GM18870 (cell line): ENCODE data around the gene FAM170A.
A peak's percentile ranks its signal among the peaks of the same experiment; 100 is the strongest.

Experiments used
- ATAC-seq: cut with Tn5 transposase; IDR thresholded peaks from one replicate; pipeline ENCODE4 v1.9.1; 2021; ENCODE audit warnings: moderate library complexity; ENCODE audit not compliant: unreplicated experiment

FAM170A gene, protein sequence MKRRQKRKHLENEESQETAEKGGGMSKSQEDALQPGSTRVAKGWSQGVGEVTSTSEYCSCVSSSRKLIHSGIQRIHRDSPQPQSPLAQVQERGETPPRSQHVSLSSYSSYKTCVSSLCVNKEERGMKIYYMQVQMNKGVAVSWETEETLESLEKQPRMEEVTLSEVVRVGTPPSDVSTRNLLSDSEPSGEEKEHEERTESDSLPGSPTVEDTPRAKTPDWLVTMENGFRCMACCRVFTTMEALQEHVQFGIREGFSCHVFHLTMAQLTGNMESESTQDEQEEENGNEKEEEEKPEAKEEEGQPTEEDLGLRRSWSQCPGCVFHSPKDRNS

GRCh38 chr5:119629339-119629738 is at the start of gene FAM170A:
Gene FAM170A, plus strand, starts transcription at chr5:119629558. Its CDS starts 211 bp downstream, at chr5:119629769.
- no peak for ATAC-seq

DNA sequence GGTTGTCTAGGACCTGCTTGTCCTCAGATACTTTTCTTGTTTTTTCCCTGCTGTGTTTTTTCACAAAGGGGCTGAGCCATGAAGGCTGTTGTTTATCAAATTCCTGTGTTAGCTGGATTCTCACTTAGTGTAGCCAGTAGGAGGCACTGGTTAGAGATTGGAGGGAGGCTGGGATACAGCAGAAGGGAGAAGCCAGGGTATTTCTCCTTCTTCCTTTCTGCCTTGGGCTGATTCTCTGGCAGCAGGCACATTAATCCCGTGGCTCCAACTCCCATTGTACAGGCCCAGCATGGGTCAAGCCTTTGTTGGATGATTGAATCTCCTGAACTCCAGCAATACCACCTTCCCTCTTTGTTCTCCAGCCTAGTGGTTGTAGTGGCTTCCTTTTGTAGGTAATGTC is 46.4 kb upstream of the FAM170A start:
- no peak for ATAC-seq

- peak; percentile 94 for ATAC-seq
Observed at GRCh38 chr5:119583684-119584083, 45.7 kb upstream of the FAM170A start.

- ATAC-seq: no peak
Observed at GRCh38 chr5:119596046-119596445, 33.3 kb upstream of the FAM170A start.

GRCh38 chr5:119597728-119598298 is 31.5 kb upstream of the FAM170A start:
- ATAC-seq: peak; percentile 88

- no peak for ATAC-seq
Observed at GRCh38 chr5:119613937-119614336, 15.4 kb upstream of the FAM170A start.

- no peak for ATAC-seq
Observed at GRCh38 chr5:119614838-119615237, 14.5 kb upstream of the FAM170A start.

GRCh38 chr5:119626086-119626485 is 3.3 kb upstream of the FAM170A start:
- ATAC-seq: no peak

GRCh38 chr5:119630752-119631440 is 1.5 kb downstream of the FAM170A start:
- ATAC-seq: no peak

DNA sequence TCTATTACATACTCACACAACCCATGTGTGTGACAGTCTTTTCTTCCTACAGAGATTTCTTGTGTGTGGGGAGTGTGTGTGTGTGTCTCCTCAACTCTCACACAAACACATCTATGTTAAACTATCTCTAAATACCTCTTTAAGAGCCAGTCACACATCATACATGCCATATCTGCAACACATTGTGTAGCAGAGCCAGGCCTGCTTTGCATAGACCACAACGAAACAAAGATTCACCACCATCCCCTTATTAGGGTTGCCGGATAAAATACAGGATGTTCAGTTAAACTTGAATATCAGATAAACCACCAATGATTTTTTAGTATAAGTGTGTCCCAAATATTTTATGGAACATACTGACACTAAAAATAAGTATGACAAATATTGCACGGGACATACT is 2.3 kb downstream of the FAM170A start:
- no peak for ATAC-seq

- ATAC-seq: no peak
Observed at GRCh38 chr5:119651486-119651885, 22.1 kb downstream of the FAM170A start.

DNA sequence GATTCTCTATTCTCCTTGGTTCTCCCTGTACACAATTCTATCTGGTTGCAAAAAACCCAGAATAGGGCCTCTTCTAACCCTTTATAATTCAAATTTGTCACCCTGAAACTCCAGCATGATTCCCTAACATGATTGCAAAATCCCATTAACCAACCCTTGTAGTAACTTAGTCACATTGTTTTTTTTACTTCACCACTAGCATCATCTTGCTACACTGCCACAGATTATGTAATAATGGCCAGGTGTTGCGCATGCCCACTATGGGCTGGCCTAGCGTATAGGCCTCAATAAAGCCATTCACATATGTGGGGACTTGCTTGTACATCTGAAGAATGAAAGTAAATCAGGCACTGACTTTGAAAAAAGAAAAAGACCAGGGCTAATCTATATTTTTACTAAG is 25.7 kb downstream of the FAM170A start:
- no peak for ATAC-seq

DNA sequence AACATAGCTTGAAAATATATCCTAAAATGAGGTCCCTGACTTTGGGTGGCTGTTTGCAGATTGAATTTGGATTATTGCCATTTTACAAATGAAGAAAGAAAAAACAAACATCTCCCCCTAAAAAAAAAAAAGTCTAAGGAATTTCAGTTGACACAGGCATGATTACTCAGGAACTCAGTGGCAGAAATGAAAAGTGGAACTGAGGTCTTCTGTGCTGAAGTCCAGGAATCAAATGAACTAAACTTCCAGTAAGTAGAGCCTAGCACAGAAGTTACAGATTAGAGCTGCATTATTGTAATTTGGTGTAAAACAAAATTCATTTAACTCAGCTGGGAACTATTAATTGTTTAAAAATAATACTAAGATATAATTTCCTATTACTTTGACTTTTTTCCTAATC is 26.7 kb downstream of the FAM170A start:
- ATAC-seq: no peak

DNA sequence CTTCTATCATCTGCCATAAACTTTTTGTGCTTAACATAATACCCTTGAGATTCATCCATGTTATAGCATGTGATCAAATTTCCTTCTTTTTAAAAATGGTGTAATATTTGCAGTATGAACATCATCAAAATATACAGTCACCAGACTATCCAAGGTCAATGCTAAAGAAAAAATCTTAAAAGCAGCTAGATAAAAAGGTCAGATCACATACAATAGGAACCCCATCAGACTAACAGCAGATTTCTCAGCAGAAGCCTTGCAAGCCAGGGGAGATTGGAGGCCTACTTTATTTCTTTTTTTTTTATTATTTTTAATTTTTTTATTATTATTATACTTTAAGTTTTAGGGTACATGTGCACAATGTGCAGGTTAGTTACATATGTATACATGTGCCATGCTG is 37.2 kb downstream of the FAM170A start:
- ATAC-seq: no peak

DNA sequence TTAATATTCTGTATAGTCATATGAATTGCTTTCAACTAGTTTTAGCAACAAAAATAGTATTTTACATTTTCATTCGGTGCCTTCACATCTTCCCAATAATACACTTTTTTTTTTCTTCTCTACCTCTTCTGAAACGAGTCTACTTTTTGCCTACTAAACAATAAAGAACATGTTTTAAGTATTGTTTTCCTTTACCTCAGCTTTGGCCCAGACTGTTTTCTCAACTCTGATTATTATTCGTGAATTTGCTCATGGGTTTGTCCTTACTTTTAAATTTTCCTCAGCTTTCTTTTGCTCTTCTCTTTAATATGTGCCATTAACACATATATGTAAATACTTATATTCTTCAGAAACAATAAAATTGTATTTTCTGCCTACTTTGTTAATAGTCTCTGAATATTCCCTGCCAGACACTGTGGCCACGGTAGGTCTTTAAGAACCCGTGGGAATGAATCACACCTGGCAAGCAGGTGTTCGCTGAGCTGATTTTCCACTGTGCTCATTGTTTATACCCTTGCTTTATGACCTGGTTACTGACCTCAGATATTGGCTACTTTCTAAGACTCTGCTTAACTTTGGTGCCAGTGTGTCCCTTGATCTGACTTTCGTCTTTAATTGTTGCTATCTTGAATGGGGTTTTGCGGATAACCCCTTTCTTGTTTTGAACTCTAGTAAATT is 49.1 kb downstream of the FAM170A start:
- no peak for ATAC-seq

DNA sequence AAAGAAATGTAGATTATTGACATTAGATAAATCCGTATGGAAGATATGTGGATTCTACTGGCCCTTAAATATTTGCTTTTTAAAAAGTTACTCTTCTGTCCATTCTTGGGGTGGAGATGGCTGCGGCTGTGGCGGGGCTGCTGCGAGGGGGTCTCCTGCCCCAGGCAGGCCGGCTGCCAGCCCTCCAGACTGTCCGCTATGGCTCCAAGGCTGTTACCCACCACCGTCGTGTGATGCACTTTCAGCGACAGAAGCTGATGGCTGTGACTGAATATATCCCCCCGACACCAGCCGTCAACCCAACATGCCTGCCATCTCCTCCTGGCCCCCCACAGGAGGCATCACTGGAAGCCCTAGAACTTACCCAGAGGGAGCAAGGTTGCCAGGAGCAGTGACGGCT is 50.7 kb downstream of the FAM170A start:
- no peak for ATAC-seq

GRCh38 chr5:119681734-119682133 is 52.4 kb downstream of the FAM170A start:
- no peak for ATAC-seq

GRCh38 chr5:119682372-119682771 is 53.0 kb downstream of the FAM170A start:
- ATAC-seq: no peak
